Head of caudate nucleus (tissue), 42 donors: ENCODE measurements around the gene SLC2A8.

Source experiments
- DNase-seq, 42 donors: peaks; one replicate each; pipeline versions ENCODE4 v3.0.0 to v3.0.0-alpha.2; 2020 to 2021; ENCODE audit warnings: mixed read lengths in 7 of 42
- intact Hi-C: fragments of 100-400 bp; cut with DNase I; formaldehyde crosslinking; loops from one replicate; pipeline ENCODE4 v1.15.0; 2022

The SLC2A8 gene

GRCh38 chr9:127396253-127396807 is 639 bp upstream of the SLC2A8 start:
- intact Hi-C loops, result loop anchor here (5.0 kb wide), 1 partner anchor 169 kb away; no protein-coding TSS in a partner anchor
- DNase-seq, result peak in 5 of 42 donors; percentile 7 to 28 (median 15)

- intact Hi-C loops, result loop anchor here (5.0 kb wide), 1 partner anchor 170 kb away; no protein-coding TSS in a partner anchor
- DNase-seq, result peak in 35 of 42 donors; percentile 14 to 66 (median 42)
These were observed 791 bp downstream of the SLC2A8 start for GRCh38 chr9:127397646-127398274.

- no peak for DNase-seq
- intact Hi-C loops, result loop anchor here (5.0 kb wide), 1 partner anchor 171 kb away; no protein-coding TSS in a partner anchor
These were observed 1.3 kb downstream of the SLC2A8 start for GRCh38 chr9:127398275-127398647.

- DNase-seq, result peak in 1 of 42 donors; percentile 6
- intact Hi-C loops, result loop anchor here (5.0 kb wide), 1 partner anchor 172 kb away; no protein-coding TSS in a partner anchor
These were observed 1.9 kb downstream of the SLC2A8 start for GRCh38 chr9:127398715-127399400.

- no peak for DNase-seq
- intact Hi-C loops, result loop anchor here (5.0 kb wide), 1 partner anchor 173 kb away; no protein-coding TSS in a partner anchor
These were observed 2.8 kb downstream of the SLC2A8 start for GRCh38 chr9:127399736-127400269.

- DNase-seq, result peak in 27 of 42 donors; percentile 10 to 72 (median 36)
- intact Hi-C loops, result no loop called here
These were observed 5.6 kb downstream of the SLC2A8 start for GRCh38 chr9:127402401-127403090.

- no peak for DNase-seq
- intact Hi-C loops, result no loop called here
These were observed 6.7 kb downstream of the SLC2A8 start for GRCh38 chr9:127403507-127404192.

- no peak for DNase-seq
- intact Hi-C loops, result no loop called here
These were observed 7.7 kb downstream of the SLC2A8 start for GRCh38 chr9:127404631-127405030.

- no peak for DNase-seq
- intact Hi-C loops, result no loop called here
These were observed 8.6 kb downstream of the SLC2A8 start for GRCh38 chr9:127405344-127406125.

GRCh38 chr9:127406799-127407491 is 10.0 kb downstream of the SLC2A8 start:
- DNase-seq, result no peak
- intact Hi-C loops, result no loop called here

- no peak for DNase-seq
- intact Hi-C loops, result no loop called here
These were observed 10.5 kb downstream of the SLC2A8 start for GRCh38 chr9:127407492-127407843.

- intact Hi-C loops, result no loop called here
- no peak for DNase-seq
These were observed 14.2 kb downstream of the SLC2A8 start for GRCh38 chr9:127411122-127411521.

GRCh38 chr9:127415141-127415540 is 18.2 kb downstream of the SLC2A8 start:
- no peak for DNase-seq
- intact Hi-C loops, result no loop called here

- intact Hi-C loops, result no loop called here
- no peak for DNase-seq
These were observed 18.7 kb downstream of the SLC2A8 start for GRCh38 chr9:127415657-127416056.

- DNase-seq, result peak in 19 of 42 donors; percentile 10 to 55 (median 23)
- intact Hi-C loops, result no loop called here
These were observed 20.4 kb downstream of the SLC2A8 start for GRCh38 chr9:127417131-127418036.

GRCh38 chr9:127418037-127418471 is 21.1 kb downstream of the SLC2A8 start:
- DNase-seq, result peak in 22 of 42 donors; percentile 11 to 56 (median 36)
- intact Hi-C loops, result no loop called here
